GM12865 (cell line): ENCODE results near the gene KATNIP.

ENCODE experiments used
- DNase-seq: peaks from one replicate; pipeline ENCODE4 v3.0.0; 2010; ENCODE audit warnings: low read depth
- H3K4me3 ChIP-seq: 2 replicates; pipeline ENCODE4 v1.5.1; 2011; ENCODE audit warnings: mild to moderate bottlenecking, low read depth, low read length, control low read depth
- TF ChIP-seq, protein P1 (sequence below): IDR thresholded peaks from 2 replicates; pipeline ENCODE4 v1.5.1; 2011; ENCODE audit warnings: low read length, control low read depth, low read depth, inconsistent platforms; ENCODE audit not compliant: insufficient read depth; ENCODE audit errors: missing control alignments

Gene KATNIP

DNA sequence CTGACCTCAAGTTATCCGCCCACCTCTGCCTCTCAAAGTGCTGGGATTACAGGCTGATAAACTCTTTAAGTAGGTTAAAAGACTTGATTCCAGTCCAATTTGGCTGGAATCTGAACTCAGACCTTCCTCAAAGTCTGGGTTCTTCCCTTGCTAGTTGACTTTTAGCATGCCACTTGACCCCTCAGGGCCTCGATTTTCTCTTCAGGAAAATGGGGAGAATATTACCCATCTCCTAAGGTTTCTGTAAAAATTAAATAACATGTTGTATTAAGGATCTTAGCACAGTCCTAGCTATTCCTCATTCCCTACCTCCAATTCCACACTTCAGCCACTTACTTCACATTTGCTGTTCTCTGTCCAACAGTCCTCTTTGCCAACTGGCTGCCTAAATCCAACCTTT, 2.1 kb upstream of the KATNIP start:
- TF ChIP-seq, protein P1, sequence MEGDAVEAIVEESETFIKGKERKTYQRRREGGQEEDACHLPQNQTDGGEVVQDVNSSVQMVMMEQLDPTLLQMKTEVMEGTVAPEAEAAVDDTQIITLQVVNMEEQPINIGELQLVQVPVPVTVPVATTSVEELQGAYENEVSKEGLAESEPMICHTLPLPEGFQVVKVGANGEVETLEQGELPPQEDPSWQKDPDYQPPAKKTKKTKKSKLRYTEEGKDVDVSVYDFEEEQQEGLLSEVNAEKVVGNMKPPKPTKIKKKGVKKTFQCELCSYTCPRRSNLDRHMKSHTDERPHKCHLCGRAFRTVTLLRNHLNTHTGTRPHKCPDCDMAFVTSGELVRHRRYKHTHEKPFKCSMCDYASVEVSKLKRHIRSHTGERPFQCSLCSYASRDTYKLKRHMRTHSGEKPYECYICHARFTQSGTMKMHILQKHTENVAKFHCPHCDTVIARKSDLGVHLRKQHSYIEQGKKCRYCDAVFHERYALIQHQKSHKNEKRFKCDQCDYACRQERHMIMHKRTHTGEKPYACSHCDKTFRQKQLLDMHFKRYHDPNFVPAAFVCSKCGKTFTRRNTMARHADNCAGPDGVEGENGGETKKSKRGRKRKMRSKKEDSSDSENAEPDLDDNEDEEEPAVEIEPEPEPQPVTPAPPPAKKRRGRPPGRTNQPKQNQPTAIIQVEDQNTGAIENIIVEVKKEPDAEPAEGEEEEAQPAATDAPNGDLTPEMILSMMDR = no peak
- H3K4me3 ChIP-seq = no peak overlapping the region
- no peak for DNase-seq

DNA sequence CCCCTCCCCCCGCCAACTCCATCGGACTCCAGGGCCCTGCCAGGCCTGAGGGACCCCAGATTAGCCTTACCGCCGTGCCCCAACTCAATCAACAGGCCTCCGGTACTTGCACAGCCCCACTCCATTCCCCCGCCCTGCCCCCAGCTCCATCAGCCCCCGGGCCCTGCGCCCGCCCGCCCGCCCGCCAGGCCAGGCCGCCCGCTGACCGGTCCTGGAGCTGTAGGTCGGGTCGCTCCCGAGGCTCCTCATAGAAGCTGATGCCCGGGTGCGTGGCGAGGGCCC, 539 bp upstream of the KATNIP start:
- DNase-seq = no peak
- peak overlapping the region; percentile 60 for H3K4me3 ChIP-seq
- TF ChIP-seq, protein P1 = no peak

DNA sequence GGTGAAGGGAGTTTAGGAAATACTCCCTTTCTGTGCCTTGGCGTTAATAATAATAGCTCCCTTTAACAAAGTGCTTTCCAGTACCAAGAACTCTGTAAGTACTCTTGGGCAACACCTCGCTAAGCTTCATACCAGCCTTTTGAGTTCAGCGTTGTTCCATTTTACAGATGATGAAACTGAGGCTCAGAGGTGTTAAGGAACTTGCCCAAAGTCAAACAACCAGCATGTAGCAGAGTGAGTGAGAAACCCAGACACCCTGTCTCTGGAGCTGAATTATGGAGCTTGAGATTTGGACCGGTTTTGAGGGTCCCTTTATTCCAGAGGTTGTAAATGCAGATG, 607 bp downstream of the KATNIP start:
- TF ChIP-seq, protein P1 = no peak
- no peak for DNase-seq
- peak overlapping the region; percentile 88 for H3K4me3 ChIP-seq

DNA sequence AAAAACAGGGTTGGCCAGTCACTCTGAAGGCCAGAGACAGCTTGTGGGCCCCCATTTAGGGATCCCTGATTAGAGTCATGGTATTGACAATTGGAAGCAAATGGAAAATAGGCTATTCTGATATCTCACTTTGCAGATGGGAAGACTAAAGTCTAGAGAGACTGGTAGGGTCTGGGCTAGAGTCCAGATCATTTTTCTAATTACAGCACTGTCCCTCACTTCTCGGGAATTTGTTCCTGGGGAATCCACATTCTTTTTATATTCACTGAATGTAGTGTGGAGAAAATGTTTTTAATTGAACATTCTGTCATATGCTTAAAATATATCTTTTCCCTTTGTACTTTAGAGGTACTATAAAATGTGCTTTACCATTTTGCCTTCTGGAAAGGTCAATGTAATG, 1.1 kb downstream of the KATNIP start:
- TF ChIP-seq, protein P1 = no peak
- H3K4me3 ChIP-seq = peak overlapping the region; percentile 88
- no peak for DNase-seq

DNA sequence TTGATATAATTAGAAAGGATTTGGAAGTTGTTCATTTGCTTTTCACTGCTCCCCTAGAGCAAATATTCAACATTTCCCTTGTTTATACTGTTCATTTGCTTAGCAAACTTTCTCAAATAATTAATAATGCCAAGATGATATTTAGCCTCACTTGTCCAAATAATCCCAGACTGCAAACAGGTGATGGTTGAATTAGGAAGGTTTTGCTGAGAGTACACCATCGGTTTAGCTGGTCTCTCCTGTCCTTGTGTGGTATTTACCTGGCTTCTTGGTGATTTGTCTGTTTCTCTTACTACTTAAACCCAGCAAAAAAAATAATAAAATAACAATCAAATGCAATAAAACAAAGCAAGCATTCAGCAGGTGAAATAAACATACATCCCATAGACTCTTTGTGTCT, 6.5 kb downstream of the KATNIP start:
- TF ChIP-seq, protein P1 = no peak
- no peak overlapping the region for H3K4me3 ChIP-seq
- DNase-seq = no peak

DNA sequence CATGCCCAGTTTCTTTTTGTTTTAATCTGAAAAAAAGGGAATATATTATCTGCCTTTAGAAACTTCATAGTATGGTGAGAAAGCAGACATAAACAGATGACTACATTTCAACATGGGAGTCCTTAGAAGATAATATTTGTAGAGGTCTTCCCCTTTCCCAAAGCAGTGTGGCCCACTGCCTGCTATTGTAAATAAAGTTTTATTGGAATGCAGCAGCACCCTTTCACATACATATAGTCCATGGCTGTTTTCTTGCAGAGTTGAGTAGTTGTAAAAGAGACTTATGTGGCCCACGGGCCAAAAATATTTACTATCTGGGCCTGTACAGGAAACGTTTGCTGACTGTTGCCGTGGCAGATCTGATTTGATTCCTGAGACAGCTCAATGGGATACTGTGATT, 8.5 kb downstream of the KATNIP start:
- DNase-seq = no peak
- TF ChIP-seq, protein P1 = no peak
- no peak overlapping the region for H3K4me3 ChIP-seq

DNA sequence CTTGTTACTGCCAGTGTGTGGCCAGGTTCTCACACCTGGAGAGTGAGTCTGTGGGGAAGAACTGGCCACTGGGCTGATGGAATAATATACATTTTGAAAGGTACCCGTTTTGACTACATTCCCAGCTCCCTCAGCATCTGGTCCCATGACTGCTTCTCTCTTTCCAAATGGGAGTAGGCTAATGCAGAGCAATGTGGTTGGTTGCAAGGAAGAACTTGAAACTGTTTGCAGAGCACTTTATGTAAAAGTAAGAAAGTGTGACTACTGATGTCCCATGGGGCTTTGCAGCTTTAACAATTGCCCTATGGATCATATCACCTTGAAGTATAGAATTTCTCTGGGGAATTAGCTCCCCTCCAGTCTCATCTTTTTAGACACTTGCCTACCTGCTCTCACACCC, 9.0 kb downstream of the KATNIP start:
- TF ChIP-seq, protein P1 = no peak
- no peak overlapping the region for H3K4me3 ChIP-seq
- no peak for DNase-seq
